ENCODE results near the gene NKAIN2.

- TF ChIP-seq CTCF (IDR thresholded peaks at IDR 0.05) (no peak), POLR2A (IDR thresholded peaks at IDR 0.05) (no peak), POLR2AphosphoS5 (IDR thresholded peaks at IDR 0.05) (no peak)
Measured at GRCh38 chr6:124677874-124678273, 874.2 kb downstream of the NKAIN2 start.

Data from breast epithelium (tissue), 3 donors.